Stimulated activated CD8-positive, alpha-beta memory T cell treated with anti-CD3 and anti-CD28 coated beads, Interleukin-7, amount 100 ng/mL, for 24 hours (primary cell): ENCODE data around the gene EDC4.
A peak's percentile ranks its signal among the peaks of the same experiment; 100 is the strongest.
"Not testable (repeated sequence)": the region's sequence is repeated elsewhere in the genome, so short reads cannot be mapped to it uniquely, and the experiment has no call there.

Experiments used
- DNase-seq: peaks from one replicate; pipeline ENCODE4 v3.0.0-alpha.2; 2020; ENCODE audit warnings: low read depth

The EDC4 gene, protein sequence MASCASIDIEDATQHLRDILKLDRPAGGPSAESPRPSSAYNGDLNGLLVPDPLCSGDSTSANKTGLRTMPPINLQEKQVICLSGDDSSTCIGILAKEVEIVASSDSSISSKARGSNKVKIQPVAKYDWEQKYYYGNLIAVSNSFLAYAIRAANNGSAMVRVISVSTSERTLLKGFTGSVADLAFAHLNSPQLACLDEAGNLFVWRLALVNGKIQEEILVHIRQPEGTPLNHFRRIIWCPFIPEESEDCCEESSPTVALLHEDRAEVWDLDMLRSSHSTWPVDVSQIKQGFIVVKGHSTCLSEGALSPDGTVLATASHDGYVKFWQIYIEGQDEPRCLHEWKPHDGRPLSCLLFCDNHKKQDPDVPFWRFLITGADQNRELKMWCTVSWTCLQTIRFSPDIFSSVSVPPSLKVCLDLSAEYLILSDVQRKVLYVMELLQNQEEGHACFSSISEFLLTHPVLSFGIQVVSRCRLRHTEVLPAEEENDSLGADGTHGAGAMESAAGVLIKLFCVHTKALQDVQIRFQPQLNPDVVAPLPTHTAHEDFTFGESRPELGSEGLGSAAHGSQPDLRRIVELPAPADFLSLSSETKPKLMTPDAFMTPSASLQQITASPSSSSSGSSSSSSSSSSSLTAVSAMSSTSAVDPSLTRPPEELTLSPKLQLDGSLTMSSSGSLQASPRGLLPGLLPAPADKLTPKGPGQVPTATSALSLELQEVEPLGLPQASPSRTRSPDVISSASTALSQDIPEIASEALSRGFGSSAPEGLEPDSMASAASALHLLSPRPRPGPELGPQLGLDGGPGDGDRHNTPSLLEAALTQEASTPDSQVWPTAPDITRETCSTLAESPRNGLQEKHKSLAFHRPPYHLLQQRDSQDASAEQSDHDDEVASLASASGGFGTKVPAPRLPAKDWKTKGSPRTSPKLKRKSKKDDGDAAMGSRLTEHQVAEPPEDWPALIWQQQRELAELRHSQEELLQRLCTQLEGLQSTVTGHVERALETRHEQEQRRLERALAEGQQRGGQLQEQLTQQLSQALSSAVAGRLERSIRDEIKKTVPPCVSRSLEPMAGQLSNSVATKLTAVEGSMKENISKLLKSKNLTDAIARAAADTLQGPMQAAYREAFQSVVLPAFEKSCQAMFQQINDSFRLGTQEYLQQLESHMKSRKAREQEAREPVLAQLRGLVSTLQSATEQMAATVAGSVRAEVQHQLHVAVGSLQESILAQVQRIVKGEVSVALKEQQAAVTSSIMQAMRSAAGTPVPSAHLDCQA (N-terminal part only)

DNA sequence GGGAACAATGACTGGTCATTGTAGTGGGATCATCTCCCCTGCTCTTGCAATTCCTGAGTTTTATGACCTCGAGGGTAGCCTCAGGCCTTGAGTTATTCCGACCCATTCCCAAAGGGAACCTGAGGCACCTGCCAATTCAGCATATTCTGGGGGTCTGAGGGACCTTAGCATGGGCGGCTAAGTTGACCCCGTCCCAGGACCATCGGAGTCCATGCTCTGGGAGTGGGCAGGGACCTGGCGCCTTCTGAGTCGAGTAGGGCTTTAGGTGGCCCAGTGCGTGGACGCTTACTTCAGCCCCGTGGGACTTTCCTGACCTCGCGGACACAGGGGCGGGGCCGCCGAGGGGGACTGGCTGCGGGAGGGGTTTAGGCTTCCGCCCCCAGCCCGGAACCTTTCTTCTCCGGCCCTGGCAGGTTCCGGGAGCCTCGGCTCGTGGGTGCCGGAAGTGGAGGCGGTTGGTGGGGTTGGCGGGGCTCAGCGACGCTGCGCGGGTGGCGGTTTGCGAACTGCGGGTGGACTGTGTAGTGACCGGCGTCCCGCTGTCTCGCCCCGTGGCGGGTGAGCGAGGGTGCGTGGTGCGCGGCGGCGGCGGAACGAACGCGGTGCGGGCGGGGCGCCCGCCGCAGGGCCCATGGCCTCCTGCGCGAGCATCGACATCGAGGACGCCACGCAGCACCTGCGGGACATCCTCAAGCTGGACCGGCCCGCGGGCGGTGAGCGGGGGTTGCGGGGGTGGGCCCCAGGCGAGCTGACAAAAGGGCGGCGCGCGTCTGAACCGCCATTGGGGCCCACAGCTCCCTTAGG is at the start of gene EDC4:
EDC4 (plus strand) TSS at position 422 of the 804 bp plus-strand sequence; CDS start at position 632, 210 bp downstream.
- peak; percentile 82 for DNase-seq

DNA sequence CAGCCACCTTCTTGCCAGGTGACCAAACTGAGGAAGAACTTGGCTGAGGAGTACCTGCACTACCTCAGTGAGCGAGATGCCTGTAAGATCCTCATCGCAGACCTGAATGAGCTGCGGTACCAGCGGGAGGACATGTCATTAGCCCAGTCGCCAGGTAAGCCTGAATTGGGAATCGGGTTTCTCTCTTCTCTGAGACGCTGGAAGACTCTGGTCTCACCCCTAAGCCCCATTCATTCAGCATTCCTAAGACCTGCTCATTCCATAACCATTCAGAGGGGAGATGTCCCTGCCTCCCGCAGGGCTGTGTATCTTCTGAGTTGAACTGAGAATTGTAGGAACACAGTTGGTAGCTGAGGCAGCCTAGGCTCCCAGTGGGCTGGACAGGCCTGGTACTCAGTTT is 47.7 kb upstream of the EDC4 start:
- DNase-seq: no peak

DNA sequence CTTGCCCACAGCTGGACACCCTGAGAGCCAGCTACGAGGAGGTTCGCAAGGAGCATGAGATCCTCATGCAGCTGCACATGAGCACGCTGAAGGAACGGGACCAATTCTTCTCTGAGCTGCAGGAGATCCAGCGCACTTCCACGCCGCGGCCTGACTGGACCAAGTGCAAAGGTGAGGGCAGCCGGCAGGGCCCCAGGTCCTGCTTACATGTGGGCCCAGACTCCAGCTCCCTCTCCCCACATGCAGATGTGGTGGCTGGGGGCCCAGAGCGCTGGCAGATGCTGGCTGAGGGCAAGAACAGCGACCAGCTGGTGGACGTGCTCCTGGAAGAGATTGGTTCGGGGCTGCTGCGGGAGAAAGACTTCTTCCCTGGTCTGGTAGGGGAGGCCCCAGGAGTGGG is 46.9 kb upstream of the EDC4 start:
- no peak for DNase-seq

DNA sequence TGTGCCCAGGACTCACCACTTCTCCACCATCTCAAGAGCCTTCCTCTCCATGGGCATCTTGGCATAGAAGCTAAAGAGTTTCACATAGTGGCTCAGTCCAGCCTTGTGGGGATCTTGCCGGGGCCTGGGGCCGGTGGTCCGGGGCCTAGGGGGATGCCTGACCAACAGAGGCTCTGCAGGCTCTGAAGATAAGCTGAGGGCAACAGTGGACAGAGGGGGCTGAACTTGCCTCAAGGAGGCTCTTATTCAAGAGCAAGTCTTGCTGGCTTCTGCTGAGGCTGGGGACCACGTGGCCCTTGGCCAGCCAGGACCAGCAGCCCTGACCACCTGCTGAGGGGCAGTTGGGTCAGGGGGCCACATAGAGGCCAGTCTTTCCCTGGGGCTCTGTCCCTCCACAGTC is 44.2 kb upstream of the EDC4 start:
- DNase-seq: no peak

DNA sequence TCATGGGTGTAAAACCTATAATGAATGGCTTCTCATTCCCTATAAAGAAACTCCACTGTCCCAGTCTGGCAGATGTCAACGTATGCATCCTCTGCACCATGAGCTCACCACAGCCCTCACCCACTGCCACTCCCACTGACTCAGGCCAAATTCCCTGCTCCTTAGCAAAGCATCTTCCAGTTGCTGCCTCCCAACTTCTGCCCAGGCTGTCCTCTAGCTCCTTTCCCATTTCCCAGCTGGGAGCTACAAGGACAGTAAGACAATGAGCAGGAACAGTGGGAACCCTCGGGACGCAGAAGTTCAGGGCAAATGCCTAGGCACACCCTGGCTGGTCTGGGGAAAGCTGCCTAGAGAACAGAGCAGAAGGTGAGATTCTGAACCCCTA is 39.8 kb upstream of the EDC4 start:
- DNase-seq: no peak

DNA sequence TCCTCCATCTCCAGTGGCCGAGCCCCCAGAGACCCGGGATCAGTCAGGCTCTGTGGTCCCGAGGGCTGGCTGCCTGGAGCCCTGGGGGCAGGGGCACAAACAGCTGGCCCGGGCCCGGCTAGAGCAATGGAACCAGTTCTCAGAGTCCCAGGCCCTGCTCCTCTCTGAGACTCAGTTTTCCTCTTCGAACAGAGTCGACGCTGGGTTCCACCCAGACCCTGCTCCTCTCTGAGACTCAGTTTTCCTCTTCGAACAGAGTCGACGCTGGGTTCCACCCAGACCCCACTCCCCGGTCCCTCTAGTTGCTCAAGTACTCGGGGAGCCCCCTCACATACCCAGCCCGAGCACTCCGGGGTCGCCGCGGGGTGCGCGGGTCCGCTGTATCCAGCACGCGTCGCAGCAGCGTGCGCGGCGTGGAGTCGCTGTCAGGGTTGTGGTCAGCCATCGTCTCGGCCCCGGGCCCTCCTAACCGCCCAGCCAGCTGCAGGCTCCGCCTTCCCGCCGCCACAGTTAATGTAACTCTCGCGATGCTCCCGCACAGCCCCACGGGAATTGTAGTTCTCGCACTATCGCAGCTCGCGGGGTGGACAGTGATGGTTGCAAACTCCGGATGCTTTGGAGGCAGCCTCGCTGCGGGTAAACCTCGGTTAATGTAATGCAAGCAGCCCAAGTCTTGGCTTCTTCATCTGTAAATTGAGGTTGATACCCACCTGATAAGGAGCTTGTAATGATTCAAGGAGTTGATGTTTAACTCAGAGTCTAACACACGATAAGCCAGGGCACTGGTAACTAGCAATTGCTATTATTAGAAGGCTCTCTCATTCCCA is 39.2 kb upstream of the EDC4 start:
- peak; percentile 86 for DNase-seq

DNA sequence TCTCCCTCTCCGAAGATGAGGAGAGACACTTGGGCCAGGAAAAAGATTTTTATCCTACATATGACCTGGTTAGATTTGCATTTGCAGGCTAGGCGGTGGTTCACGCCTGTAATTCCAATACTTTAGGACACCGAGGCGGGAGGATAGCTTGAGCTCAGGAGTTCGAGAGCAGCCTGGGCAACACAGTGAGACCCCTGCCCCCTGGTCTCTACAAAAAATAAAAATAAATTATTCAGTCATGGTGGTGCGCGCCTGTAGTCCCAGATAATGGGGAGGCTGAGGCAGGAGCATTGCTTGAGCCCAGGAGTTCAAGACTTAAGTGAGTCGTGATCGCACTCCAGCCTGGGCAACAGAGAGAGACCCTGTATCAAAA is 38.6 kb upstream of the EDC4 start:
- no peak for DNase-seq

DNA sequence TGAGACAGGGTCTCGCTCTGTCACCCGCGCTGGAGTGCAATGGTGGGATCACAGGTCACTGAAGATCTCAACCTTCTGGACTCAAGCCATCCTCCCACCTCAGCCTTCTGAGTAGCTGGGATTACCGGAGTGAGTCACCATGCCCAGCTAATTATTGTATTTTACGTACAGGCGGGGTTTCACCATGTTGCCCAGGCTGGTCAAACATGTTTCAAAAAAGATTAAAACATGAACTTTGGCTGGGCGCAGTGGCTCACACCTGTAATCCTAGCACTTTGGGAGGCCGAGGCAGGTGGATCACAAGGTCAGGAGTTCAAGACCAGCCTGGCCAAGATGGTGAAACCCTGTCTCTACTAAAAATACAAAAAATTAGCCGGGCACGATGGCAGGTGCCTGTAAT is 35.7 kb upstream of the EDC4 start:
- not testable (repeated sequence) for DNase-seq

DNA sequence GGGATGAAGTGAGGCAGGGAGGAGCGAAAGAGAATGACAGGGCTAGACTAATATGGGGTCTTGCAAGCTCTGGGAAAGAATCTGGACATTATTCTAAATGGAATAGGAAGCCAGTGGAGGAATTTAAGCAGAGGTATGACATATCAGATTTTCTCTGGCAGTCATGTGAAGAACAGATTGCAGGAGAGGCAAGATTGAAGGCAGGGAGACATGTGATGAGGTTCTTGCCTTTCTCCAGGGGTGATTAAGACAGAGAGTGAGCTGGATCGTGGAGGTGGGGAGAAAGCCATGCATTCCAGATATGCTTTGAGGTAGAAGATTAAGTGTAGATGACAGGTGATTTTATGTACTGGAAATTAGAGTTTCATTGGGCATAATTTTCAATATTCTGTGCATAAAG is 35.0 kb upstream of the EDC4 start:
- DNase-seq: no peak

DNA sequence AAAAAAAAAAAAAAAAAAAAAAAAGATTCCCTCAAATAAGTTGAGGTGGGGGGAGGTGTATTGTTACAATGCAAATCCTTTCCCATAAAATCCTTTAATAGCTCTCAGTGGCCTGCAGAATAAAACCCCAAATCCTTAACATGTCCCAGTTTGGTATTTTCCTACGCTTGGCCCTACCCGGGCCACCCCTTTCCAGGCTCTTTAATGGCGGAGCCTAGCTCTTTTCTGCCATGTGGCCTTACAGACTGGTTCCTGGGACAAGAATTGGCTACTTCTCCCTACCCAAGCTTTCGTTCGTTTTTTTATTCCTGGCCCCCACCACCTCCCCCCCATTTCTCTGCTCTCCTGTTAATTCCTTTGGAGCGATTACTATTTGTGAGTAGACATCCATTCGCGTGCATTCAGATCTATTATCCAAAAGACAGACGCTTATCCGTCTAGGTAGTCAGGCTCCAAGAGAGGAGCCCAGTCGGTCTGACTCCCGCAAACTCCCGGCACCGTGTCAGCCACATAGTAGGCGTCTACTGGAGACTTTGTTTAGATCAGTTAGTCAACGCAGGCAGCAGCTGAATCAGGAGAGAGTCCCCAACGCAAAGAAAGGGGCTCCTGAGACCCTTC is 31.5 kb upstream of the EDC4 start:
- DNase-seq: no peak

DNA sequence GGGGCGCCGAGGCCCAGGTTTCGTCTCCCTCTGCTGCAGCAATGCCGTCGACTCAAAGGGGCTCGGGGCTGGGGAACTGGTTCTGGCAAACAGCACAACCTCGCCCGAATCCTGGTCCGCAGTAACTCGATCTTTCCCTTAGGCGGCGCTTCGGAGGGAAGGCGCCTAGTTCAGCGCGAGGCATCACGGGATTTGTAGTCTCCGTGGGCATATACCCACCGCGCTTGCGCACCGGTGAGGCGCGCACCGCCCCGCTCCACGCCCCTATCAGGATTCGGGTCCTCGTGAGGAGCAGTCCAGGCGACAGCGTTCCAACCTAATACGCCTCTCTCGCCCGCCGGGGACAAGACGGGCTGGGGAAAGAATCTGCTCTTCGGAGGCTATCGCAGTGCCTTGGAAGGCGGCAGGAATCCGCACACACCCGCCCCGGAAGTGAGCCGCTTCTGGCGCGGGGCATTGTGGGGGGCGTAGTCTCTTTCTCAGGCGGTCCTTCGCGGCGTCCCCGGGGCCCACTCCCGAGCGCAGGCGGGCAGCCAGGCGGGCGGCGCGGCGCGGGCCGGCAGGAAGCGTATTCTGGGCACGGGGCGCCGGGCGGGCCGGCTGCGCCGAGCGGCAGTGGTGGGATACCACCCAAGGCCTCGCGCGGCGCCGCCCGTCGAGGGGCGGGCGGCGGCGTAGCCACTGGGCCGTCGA is 30.9 kb upstream of the EDC4 start, which contains the start of gene THAP11:
THAP11 (plus strand) TSS at position 505 of the 693 bp plus-strand sequence. CDS start 235 bp downstream, outside the sequence.
- peak; percentile 84 for DNase-seq

DNA sequence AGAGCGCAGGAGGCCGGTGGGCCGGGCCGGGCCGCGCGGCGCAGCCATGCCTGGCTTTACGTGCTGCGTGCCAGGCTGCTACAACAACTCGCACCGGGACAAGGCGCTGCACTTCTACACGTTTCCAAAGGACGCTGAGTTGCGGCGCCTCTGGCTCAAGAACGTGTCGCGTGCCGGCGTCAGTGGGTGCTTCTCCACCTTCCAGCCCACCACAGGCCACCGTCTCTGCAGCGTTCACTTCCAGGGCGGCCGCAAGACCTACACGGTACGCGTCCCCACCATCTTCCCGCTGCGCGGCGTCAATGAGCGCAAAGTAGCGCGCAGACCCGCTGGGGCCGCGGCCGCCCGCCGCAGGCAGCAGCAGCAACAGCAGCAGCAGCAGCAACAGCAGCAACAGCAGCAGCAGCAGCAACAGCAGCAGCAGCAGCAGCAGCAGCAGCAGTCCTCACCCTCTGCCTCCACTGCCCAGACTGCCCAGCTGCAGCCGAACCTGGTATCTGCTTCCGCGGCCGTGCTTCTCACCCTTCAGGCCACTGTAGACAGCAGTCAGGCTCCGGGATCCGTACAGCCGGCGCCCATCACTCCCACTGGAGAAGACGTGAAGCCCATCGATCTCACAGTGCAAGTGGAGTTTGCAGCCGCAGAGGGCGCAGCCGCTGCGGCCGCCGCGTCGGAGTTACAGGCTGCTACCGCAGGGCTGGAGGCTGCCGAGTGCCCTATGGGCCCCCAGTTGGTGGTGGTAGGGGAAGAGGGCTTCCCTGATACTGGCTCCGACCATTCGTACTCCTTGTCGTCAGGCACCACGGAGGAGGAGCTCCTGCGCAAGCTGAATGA is 30.1 kb upstream of the EDC4 start:
- no peak for DNase-seq

DNA sequence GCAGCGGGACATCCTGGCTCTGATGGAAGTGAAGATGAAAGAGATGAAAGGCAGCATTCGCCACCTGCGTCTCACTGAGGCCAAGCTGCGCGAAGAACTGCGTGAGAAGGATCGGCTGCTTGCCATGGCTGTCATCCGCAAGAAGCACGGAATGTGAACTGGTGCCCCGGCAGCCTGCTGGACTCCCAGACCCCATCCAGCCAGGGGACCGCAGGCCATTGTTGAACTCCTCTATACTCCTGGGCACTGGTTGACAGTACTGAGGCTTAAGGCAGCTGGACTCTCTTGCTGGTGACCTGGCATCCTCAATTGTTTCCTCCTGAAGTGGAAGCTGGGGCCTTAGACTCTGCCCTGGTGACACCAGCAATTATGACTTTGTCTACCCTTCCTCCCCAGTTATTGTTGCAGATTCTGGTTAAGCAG is 29.5 kb upstream of the EDC4 start:
- no peak for DNase-seq

DNA sequence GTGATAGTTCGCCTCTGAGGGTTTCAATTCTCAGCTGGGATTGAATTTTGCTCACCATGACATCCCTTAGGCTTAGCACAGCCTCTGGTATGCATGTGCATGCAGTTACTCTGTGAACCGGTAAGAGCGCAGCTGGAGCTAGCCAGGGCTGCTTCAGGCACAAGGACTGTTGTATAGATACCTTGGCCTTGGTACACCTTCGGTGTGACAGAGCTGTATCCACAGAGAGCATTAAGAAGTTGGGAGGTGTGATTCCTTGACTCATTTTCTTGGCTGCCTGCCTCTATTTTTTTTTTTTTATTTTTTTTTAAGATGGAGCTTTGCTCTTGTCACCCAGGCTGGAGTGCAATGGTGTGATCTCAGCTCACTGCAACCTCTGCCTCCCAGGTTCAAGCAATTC is 28.4 kb upstream of the EDC4 start:
- no peak for DNase-seq

DNA sequence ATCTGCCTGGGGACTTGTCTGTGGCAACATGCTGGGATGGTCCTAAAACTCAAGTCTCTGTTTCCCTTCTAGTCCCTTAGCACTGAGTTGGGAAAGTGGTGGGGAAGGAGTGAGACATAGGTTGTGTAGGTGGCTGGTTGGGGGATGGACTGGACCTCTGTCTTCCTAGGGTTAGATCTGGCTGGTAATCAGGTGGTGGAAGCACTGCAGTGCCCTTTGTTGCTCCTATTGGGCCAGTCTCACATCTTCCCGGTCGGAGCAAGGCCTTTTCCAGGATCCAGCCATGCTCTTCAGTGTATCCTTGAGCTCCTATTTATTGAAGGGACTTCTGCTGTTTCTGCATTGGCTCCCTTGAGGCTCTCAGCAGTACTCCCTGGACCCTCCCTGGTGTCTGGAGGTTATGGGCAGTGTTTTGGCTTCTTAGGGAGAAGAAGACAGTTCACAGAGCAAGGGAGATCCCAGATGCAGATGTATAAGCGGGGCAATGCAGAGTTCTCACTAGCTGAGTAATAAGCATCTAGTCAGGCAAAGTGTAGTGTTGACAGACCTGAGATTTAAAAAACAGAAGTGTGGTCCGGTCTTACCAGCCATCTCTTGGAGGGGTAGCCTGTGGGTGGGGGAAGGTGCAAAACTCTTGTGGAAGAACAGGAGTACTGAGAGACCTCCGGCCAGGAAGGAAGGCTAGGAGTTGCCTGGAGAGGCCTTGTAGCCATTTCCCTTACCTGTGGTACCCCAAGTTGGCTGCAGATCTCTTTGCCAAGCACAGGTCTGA is 27.4 kb upstream of the EDC4 start:
- no peak for DNase-seq

DNA sequence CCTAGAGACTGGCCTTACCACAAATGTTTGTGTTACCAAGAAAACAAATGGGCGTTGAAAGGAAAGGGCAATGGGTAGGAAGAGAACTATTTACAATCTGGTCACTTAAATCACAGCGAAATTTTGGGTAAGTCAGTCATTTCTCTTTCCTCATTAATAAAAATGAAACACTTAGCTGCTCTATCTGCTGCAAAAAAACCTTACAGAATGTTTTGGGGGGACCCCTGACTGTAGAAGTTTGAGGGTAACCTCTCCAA is 26.9 kb upstream of the EDC4 start:
- no peak for DNase-seq

DNA sequence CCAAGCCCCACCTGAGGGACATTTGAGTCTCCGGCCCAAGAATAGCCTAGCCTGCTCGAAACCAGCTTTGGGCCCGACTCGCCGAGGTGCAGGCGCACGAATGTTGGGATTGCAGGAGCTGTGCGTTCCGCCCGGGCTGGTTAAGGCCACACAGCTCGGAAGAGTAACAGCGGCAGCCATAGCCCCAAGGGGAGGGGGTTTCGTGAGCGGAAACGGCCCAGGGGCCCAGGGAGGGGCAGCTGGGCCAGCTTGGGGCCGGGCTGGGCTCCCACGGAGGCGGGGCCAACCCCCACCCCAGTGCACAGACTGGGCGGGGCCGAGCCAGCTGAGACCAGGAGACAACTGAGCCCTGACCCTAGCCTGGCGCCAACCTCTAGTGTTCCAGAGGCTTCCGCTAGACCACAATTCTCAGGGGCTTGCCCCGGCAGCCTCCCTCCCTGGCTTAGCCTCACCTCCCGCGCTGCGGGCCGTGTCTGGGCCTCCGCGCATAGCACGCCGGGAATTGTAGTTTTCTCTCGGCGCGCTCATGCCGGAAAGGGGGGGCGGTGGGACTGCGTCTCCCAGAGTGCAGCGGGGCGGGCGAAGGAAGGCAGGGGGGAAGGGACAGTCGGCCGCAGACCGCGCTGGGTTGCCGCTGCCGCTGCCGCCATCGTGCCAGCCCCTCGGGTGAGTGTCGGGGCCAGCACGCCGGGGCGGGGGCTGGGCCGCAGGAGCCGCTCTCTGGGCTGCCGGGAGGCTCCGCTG is 26.4 kb upstream of the EDC4 start, which contains the start of gene NUTF2:
NUTF2 (plus strand) TSS at position 614 of the 744 bp plus-strand sequence. CDS start 18,198 bp downstream, outside the sequence.
- DNase-seq: peak; percentile 89
